Duodenal mucosa (tissue), 2 donors: Measurements from ENCODE around the gene CXorf51B.
"Not testable (repeated sequence)": the region's sequence is repeated elsewhere in the genome, so short reads cannot be mapped to it uniquely, and the experiment has no call there.

Experiments used
- H3K27ac ChIP-seq: one replicate; pipeline ENCODE4 v1.7.0; 2013; ENCODE audit warnings: low read depth, low read length
- H3K27me3 ChIP-seq, 2 donors: one replicate each; pipeline ENCODE4 v1.7.0; 2013; ENCODE audit warnings: low read length in 2 of 2, control low read depth in 1 of 2; ENCODE audit not compliant: insufficient read depth in 2 of 2, control insufficient read depth in 1 of 2
- H3K36me3 ChIP-seq, 2 donors: one replicate each; pipeline ENCODE4 v1.7.0; 2013; ENCODE audit warnings: low read length in 2 of 2, control low read depth in 1 of 2; ENCODE audit not compliant: insufficient read depth in 2 of 2, control insufficient read depth in 1 of 2
- H3K4me1 ChIP-seq, 2 donors: one replicate each; pipeline ENCODE4 v1.7.0; 2013; ENCODE audit warnings: low read length in 2 of 2, control low read depth in 1 of 2; ENCODE audit not compliant: insufficient read depth in 2 of 2, control insufficient read depth in 1 of 2
- H3K4me3 ChIP-seq, 2 donors: one replicate each; pipeline ENCODE4 v1.7.0; 2013; ENCODE audit warnings: low read length in 2 of 2, low read depth in 1 of 2
- H3K9ac ChIP-seq, 2 donors: one replicate each; pipeline ENCODE4 v1.7.0; 2013; ENCODE audit warnings: low read length in 2 of 2, low read depth in 1 of 2
- H3K9me3 ChIP-seq, 2 donors: one replicate each; pipeline ENCODE4 v1.7.0; 2013; ENCODE audit warnings: low read length in 2 of 2, control low read depth in 1 of 2; ENCODE audit not compliant: control insufficient read depth in 1 of 2

The CXorf51B gene

GRCh38 chrX:146809471-146809870, at the start of gene CXorf51B:
TSS of gene CXorf51B (plus strand) at chrX:146809771. CDS start at chrX:146809792, 21 bp downstream.
- not testable (repeated sequence) for H3K4me3 ChIP-seq

DNA sequence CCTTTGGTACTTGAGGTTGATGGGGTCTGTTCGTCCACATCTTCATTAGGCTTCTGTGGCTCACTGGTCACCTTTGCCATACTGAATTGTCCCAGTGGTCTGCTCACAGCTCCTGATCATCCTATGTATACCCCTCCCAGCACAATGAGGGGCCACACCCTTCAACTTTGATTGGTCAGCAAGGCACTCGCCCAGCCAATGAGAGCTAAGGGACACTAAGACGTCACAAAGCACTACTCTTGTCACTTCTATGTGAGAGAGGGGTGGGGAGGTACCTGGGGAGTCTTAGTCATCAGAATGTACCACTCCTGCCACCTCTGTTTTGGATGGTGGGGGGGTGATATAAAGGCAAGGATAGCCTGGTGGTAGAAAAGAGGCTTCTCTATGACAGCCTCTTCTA, 5.1 kb downstream of the CXorf51B start, which contains the start of gene CXorf51A:
Gene CXorf51A, minus strand, starts transcription at position 101 of the 400 bp plus-strand sequence. Its CDS starts 21 bp downstream, at position 80.
- not testable (repeated sequence) for H3K9me3 ChIP-seq, H3K4me1 ChIP-seq, H3K36me3 ChIP-seq, H3K27ac ChIP-seq, H3K9ac ChIP-seq, H3K27me3 ChIP-seq, H3K4me3 ChIP-seq

More at GRCh38 chrX:146809471-146809870, at the start of gene CXorf51B:
- not testable (repeated sequence) for H3K9ac ChIP-seq, H3K27ac ChIP-seq, H3K9me3 ChIP-seq, H3K27me3 ChIP-seq, H3K4me1 ChIP-seq, H3K36me3 ChIP-seq

GRCh38 chrX:146831994-146832393, 22.4 kb downstream of the CXorf51B start:
- Histone ChIP-seq H3K36me3 (no peaks in the 10 kb centered on the region), H3K27me3 (no peaks in the 10 kb centered on the region), H3K4me3 (no peak overlapping the region), H3K4me1 (no peaks in the 10 kb centered on the region), H3K9ac (no peak overlapping the region), H3K9me3 (no peaks in the 10 kb centered on the region), H3K27ac (no peak overlapping the region)

GRCh38 chrX:146854281-146854680, 44.7 kb downstream of the CXorf51B start:
- Histone ChIP-seq H3K36me3 (no peaks in the 10 kb centered on the region), H3K27ac (no peak overlapping the region), H3K9me3 (no peaks in the 10 kb centered on the region), H3K4me1 (no peaks in the 10 kb centered on the region), H3K27me3 (no peaks in the 10 kb centered on the region), H3K4me3 (no peak overlapping the region), H3K9ac (no peak overlapping the region)
